Fibroblast of peridontal ligament (primary cell): ENCODE results near the gene TINCR.

Experiments used
- DNase-seq: peaks from one replicate; pipeline ENCODE4 v3.0.0-alpha.2; 2010; ENCODE audit errors: extremely low read depth

The TINCR gene

GRCh38 chr19:5512715-5513114 is 55.0 kb downstream of the TINCR start:
- DNase-seq, result no peak
